ENCODE measurements around the gene IFT27.

DNA sequence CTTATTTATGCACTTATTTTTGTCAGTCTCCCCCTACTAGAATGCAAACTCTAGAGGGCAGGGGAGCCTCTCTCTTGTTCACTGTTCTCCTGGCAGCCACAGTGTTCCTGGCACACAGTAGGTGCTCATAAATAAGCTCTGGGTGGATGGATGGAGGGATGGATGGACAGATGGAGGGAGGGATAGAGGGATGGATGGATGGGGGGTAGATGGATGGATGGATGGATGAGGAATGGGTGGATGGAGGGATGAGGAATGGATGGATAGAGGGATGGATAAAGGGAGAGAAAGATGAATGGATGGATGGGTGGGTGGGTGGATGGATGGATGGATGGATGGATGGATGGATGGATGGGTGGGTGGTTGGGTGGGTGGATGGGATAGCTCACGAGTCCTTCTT lies 27.4 kb upstream of the IFT27 start:
- TF ChIP-seq GATA2 (IDR thresholded peaks at IDR 0.05; ENCODE audit: low read depth, low read length), result no peak
- TF ChIP-seq GATA3 (IDR thresholded peaks at IDR 0.05; ENCODE audit: low read depth, low read length), result no peak
